Neural cell (in vitro differentiated cells): ENCODE data around the gene HAP1.
"Not testable (repeated sequence)": the region's sequence is repeated elsewhere in the genome, so short reads cannot be mapped to it uniquely, and the experiment has no call there.

Experiments used
- EP300 ChIP-seq: fragments of 450-650 bp; conservative IDR thresholded peaks from 2 replicates; pipeline ENCODE4 v1.6.1; 2014; ENCODE audit warnings: antibody characterized with exemption, mild to moderate bottlenecking, moderate library complexity; ENCODE audit not compliant: poor library complexity, severe bottlenecking
- EZH2 ChIP-seq: fragments of 200-600, 300-800 bp; shearing (Covaris generic), sonication (generic); IDR thresholded peaks from 2 replicates; pipeline ENCODE4 v1.6.1; 2014; ENCODE audit warnings: antibody characterized with exemption, low read length, borderline replicate concordance, mild to moderate bottlenecking; ENCODE audit not compliant: insufficient read depth, poor library complexity, severe bottlenecking
- MXI1 ChIP-seq: fragments of 450-650 bp; conservative IDR thresholded peaks from 2 replicates; pipeline ENCODE4 v1.6.1; 2014; ENCODE audit warnings: antibody characterized with exemption, mild to moderate bottlenecking; ENCODE audit not compliant: poor library complexity, severe bottlenecking
- POLR2AphosphoS5 ChIP-seq: IDR thresholded peaks from 2 replicates; pipeline ENCODE4 v1.6.1; 2012
- RAD21 ChIP-seq: fragments of 450-650 bp; conservative IDR thresholded peaks from 2 replicates; pipeline ENCODE4 v1.6.1; 2014; ENCODE audit warnings: antibody characterized with exemption, mild to moderate bottlenecking, moderate library complexity
- SMC3 ChIP-seq: fragments of 450-650 bp; conservative IDR thresholded peaks from 2 replicates; pipeline ENCODE4 v1.6.1; 2014; ENCODE audit warnings: antibody characterized with exemption, mild to moderate bottlenecking, moderate library complexity; ENCODE audit not compliant: poor library complexity
- TAF1 ChIP-seq: IDR thresholded peaks from 2 replicates; pipeline ENCODE4 v1.6.1; 2012; ENCODE audit warnings: low read depth
- TF ChIP-seq, protein P1 (sequence below): fragments of 450-650 bp; IDR thresholded peaks from 2 replicates; pipeline ENCODE4 v1.5.1; 2014; ENCODE audit warnings: antibody characterized with exemption, mild to moderate bottlenecking, moderate library complexity; ENCODE audit not compliant: poor library complexity, severe bottlenecking
- TF ChIP-seq, protein P2 (sequence below): IDR thresholded peaks from 2 replicates; pipeline ENCODE4 v1.6.1; 2012; ENCODE audit warnings: borderline replicate concordance

DNA sequence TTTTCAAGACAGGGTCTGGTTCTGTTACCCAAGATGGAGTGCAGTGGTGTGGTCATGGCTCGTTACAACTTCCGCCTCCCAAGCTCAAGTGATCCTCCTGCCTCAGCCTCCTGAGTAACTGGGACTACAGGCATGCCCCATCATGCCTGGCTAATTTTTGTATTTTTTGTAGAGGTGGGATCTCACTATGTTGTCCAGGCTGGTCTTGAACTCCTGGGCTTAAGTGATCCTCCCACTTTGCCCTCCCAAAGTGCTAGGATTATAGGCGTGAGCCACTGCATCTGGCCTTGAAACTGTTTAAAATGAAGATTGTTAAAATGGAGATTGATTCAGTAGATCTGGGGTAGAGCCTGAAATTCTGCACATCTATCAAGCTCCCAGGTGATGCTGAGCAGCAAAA, 33.6 kb downstream of the HAP1 start:
- TF ChIP-seq, protein P1, sequence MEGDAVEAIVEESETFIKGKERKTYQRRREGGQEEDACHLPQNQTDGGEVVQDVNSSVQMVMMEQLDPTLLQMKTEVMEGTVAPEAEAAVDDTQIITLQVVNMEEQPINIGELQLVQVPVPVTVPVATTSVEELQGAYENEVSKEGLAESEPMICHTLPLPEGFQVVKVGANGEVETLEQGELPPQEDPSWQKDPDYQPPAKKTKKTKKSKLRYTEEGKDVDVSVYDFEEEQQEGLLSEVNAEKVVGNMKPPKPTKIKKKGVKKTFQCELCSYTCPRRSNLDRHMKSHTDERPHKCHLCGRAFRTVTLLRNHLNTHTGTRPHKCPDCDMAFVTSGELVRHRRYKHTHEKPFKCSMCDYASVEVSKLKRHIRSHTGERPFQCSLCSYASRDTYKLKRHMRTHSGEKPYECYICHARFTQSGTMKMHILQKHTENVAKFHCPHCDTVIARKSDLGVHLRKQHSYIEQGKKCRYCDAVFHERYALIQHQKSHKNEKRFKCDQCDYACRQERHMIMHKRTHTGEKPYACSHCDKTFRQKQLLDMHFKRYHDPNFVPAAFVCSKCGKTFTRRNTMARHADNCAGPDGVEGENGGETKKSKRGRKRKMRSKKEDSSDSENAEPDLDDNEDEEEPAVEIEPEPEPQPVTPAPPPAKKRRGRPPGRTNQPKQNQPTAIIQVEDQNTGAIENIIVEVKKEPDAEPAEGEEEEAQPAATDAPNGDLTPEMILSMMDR: not testable (repeated sequence)
- TF ChIP-seq, protein P2, sequence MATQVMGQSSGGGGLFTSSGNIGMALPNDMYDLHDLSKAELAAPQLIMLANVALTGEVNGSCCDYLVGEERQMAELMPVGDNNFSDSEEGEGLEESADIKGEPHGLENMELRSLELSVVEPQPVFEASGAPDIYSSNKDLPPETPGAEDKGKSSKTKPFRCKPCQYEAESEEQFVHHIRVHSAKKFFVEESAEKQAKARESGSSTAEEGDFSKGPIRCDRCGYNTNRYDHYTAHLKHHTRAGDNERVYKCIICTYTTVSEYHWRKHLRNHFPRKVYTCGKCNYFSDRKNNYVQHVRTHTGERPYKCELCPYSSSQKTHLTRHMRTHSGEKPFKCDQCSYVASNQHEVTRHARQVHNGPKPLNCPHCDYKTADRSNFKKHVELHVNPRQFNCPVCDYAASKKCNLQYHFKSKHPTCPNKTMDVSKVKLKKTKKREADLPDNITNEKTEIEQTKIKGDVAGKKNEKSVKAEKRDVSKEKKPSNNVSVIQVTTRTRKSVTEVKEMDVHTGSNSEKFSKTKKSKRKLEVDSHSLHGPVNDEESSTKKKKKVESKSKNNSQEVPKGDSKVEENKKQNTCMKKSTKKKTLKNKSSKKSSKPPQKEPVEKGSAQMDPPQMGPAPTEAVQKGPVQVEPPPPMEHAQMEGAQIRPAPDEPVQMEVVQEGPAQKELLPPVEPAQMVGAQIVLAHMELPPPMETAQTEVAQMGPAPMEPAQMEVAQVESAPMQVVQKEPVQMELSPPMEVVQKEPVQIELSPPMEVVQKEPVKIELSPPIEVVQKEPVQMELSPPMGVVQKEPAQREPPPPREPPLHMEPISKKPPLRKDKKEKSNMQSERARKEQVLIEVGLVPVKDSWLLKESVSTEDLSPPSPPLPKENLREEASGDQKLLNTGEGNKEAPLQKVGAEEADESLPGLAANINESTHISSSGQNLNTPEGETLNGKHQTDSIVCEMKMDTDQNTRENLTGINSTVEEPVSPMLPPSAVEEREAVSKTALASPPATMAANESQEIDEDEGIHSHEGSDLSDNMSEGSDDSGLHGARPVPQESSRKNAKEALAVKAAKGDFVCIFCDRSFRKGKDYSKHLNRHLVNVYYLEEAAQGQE: not testable (repeated sequence)
- not testable (repeated sequence) for TF ChIP-seq RAD21, POLR2AphosphoS5, EP300, EZH2, MXI1, TAF1, SMC3
